H9 (cell line): ENCODE measurements around the gene RPGRIP1L. TPM values are rescaled to one million over a fixed set of nuclear protein-coding genes. Genes with fewer than 3 reads are reported as not detected.

Source experiments
- DNase-seq: peaks from one replicate; pipeline ENCODE4 v3.0.0-alpha.2; 2017
- H2AFZ ChIP-seq: one replicate; pipeline ENCODE4 v1.6.1; 2013; ENCODE audit warnings: mild to moderate bottlenecking, low read length, control low read depth, moderate library complexity
- H2AK5ac ChIP-seq: 2 replicates; pipeline ENCODE4 v1.6.1; 2013; ENCODE audit warnings: low read length, control low read depth, mixed read lengths; ENCODE audit not compliant: insufficient read length
- H2BK120ac ChIP-seq: one replicate; pipeline ENCODE4 v1.6.1; 2013; ENCODE audit warnings: low read depth, mild to moderate bottlenecking, low read length, control low read depth, inconsistent platforms; ENCODE audit not compliant: poor library complexity, severe bottlenecking
- H2BK12ac ChIP-seq: 2 replicates; pipeline ENCODE4 v1.6.1; 2013; ENCODE audit warnings: low read length, control low read depth, mixed read lengths, low read depth; ENCODE audit not compliant: insufficient read length
- H2BK15ac ChIP-seq: 2 replicates; pipeline ENCODE4 v1.6.1; 2013; ENCODE audit warnings: low read depth, low read length, control low read depth
- H2BK20ac ChIP-seq: one replicate; pipeline ENCODE4 v1.6.1; 2013; ENCODE audit warnings: low read depth, mild to moderate bottlenecking, low read length, control low read depth, inconsistent platforms; ENCODE audit not compliant: poor library complexity, severe bottlenecking
- H2BK5ac ChIP-seq: 2 replicates; pipeline ENCODE4 v1.6.1; 2013; ENCODE audit warnings: low read length, control low read depth, mixed read lengths; ENCODE audit not compliant: insufficient read length
- H3K14ac ChIP-seq: 2 replicates; pipeline ENCODE4 v1.6.1; 2013; ENCODE audit warnings: low read length, control low read depth; ENCODE audit not compliant: insufficient read depth
- H3K18ac ChIP-seq: 2 replicates; pipeline ENCODE4 v1.6.1; 2013; ENCODE audit warnings: low read depth, mild to moderate bottlenecking, mixed read lengths, low read length, control low read depth; ENCODE audit not compliant: insufficient read length
- H3K23ac ChIP-seq: 2 replicates; pipeline ENCODE4 v1.6.1; 2013; ENCODE audit warnings: low read length, control low read depth, mixed read lengths, low read depth; ENCODE audit not compliant: insufficient read length
- H3K23me2 ChIP-seq: 2 replicates; pipeline ENCODE4 v1.6.1; 2013; ENCODE audit warnings: low read depth, mild to moderate bottlenecking, mixed read lengths, low read length, control low read depth; ENCODE audit not compliant: insufficient read length, poor library complexity, severe bottlenecking
- H3K27ac ChIP-seq: 2 replicates; pipeline ENCODE4 v1.5.1; 2013; ENCODE audit warnings: low read length, control low read depth, mixed read lengths, low read depth; ENCODE audit not compliant: insufficient read length
- H3K27me3 ChIP-seq: 2 replicates; pipeline ENCODE4 v1.6.1; 2013; ENCODE audit warnings: low read length, control low read depth, inconsistent platforms; ENCODE audit not compliant: insufficient read depth
- H3K4ac ChIP-seq: 2 replicates; pipeline ENCODE4 v1.6.1; 2013; ENCODE audit warnings: low read depth, mild to moderate bottlenecking, control low read depth, inconsistent platforms, low read length, moderate library complexity
- H3K4me1 ChIP-seq: 2 replicates; pipeline ENCODE4 v1.6.1; 2013; ENCODE audit warnings: low read length, control low read depth, inconsistent platforms; ENCODE audit not compliant: insufficient read depth
- H3K4me2 ChIP-seq: 2 replicates; pipeline ENCODE4 v1.6.1; 2013; ENCODE audit warnings: low read length, control low read depth, mixed read lengths; ENCODE audit not compliant: insufficient read length, insufficient read depth
- H3K56ac ChIP-seq: 2 replicates; pipeline ENCODE4 v1.6.1; 2013; ENCODE audit warnings: low read depth, mild to moderate bottlenecking, mixed read lengths, low read length, control low read depth; ENCODE audit not compliant: insufficient read length
- H3K79me1 ChIP-seq: 2 replicates; pipeline ENCODE4 v1.6.1; 2013; ENCODE audit warnings: low read depth, mild to moderate bottlenecking, moderate library complexity, low read length, control low read depth, inconsistent platforms; ENCODE audit not compliant: insufficient read depth, poor library complexity, severe bottlenecking
- H3K79me2 ChIP-seq: 2 replicates; pipeline ENCODE4 v1.6.1; 2013; ENCODE audit warnings: low read length, control low read depth, inconsistent platforms; ENCODE audit not compliant: insufficient read depth
- H3K9ac ChIP-seq: 2 replicates; pipeline ENCODE4 v1.6.1; 2013; ENCODE audit warnings: low read length, control low read depth, mixed read lengths; ENCODE audit not compliant: insufficient read length; ENCODE audit errors: extremely low read depth
- H3K9me3 ChIP-seq: one replicate; pipeline ENCODE4 v1.6.1; 2013; ENCODE audit warnings: low read depth, low read length, inconsistent platforms; ENCODE audit not compliant: control insufficient read depth
- H3T11ph ChIP-seq: one replicate; pipeline ENCODE4 v1.6.1; 2013; ENCODE audit warnings: mild to moderate bottlenecking, low read length, control low read depth, inconsistent platforms
- H4K20me1 ChIP-seq: one replicate; pipeline ENCODE4 v1.6.1; 2013; ENCODE audit not compliant: control insufficient read depth, insufficient read length, insufficient read depth
- H4K5ac ChIP-seq: 2 replicates; pipeline ENCODE4 v1.6.1; 2013; ENCODE audit warnings: low read depth, mild to moderate bottlenecking, mixed read lengths, low read length, control low read depth; ENCODE audit not compliant: insufficient read length
- H4K8ac ChIP-seq: replicated peaks from 2 replicates; pipeline ENCODE4 v1.6.1; 2013; ENCODE audit warnings: low read length, control low read depth, mixed read lengths, low read depth; ENCODE audit not compliant: insufficient read length
- H4K91ac ChIP-seq: 2 replicates; pipeline ENCODE4 v1.6.1; 2013; ENCODE audit warnings: low read depth, mild to moderate bottlenecking, moderate library complexity, mixed read lengths, low read length, control low read depth; ENCODE audit not compliant: insufficient read length
- H3K27ac Mint-ChIP-seq, 3 experiments: 2 replicates in 2 of 3; 3 replicates in 1 of 3; pipeline ENCODE4 v1.8.0; 2020 to 2021; ENCODE audit warnings: mixed read lengths in 3 of 3, mild to moderate bottlenecking in 1 of 3, moderate library complexity in 1 of 3
- H3K27me3 Mint-ChIP-seq: 2 replicates; pipeline ENCODE4 v1.8.0; 2021; ENCODE audit warnings: low read depth, mild to moderate bottlenecking, moderate library complexity, mixed read lengths
- H3K36me3 Mint-ChIP-seq, 3 experiments: 2 replicates in 2 of 3; 3 replicates in 1 of 3; pipeline ENCODE4 v1.8.0; 2020 to 2021; ENCODE audit warnings: low read depth in 3 of 3, mixed read lengths in 3 of 3; ENCODE audit not compliant: insufficient read depth in 1 of 3
- H3K4me1 Mint-ChIP-seq, 2 experiments: 2 replicates each; pipeline ENCODE4 v1.8.0; 2020; ENCODE audit warnings: mixed read lengths in 2 of 2
- H3K4me3 Mint-ChIP-seq, 2 experiments: 2 replicates in 1 of 2; 3 replicates in 1 of 2; pipeline ENCODE4 v1.8.0; 2020 to 2021; ENCODE audit warnings: mild to moderate bottlenecking in 2 of 2, mixed read lengths in 2 of 2, moderate library complexity in 1 of 2
- H3K9me3 Mint-ChIP-seq, 2 experiments: 2 replicates in 1 of 2; 3 replicates in 1 of 2; pipeline ENCODE4 v1.8.0; 2020; ENCODE audit warnings: mild to moderate bottlenecking in 2 of 2, mixed read lengths in 2 of 2, moderate library complexity in 1 of 2
- CTCF ChIP-seq: fragments of 200-600 bp; sonication (generic); conservative IDR thresholded peaks from 3 replicates; pipeline ENCODE4 v1.8.0; 2021; ENCODE audit warnings: antibody characterized with exemption, mild to moderate bottlenecking
- WGBS: extraction: QIAGEN DNeasy Blood & Tissue Kit; methylation state at CpG from one replicate; pipeline ENCODE4 v1.1.7; 2013; ENCODE audit warnings: missing lambda C conversion rate, low lambda C conversion rate, mixed read lengths; ENCODE audit not compliant: insufficient read length; ENCODE audit errors: extremely low coverage; 5-methylcytosine and 5-hydroxymethylcytosine counted together
- total RNA-seq: library from RNA; stranded (reverse); gene quantifications from 2 replicates; pipeline ENCODE4 v1.2.1, GENCODE V29; 2021

Gene RPGRIP1L
- total RNA-seq, 1 experiment from 2014 or later: 11.7 TPM

DNA sequence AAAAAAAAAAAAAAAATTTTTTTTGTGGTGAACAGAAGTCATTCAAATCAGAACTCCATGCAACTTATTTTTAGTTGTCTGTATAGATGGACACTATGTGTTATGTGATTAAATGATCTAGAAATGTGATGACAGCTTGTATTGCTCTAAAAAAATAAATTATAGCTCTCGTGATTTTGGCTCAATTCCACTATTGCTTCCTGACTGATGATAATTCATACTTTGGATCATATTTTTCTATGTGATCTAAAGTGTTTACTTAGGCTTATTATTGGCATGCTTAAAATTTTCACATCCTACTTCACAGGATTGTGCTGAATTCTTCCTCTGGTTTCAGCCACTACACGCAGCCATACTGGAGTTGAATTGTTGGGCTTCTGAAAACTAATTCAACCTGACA, 76.8 kb downstream of the RPGRIP1L start:
- Histone ChIP-seq H3K14ac (no peak overlapping the region), H3K79me1 (no peaks in the 10 kb centered on the region), H4K5ac (no peak overlapping the region), H2BK20ac (no peak overlapping the region), H3K4ac (no peak overlapping the region), H3K9me3 (no peaks in the 10 kb centered on the region), H3K23ac (no peak overlapping the region), H4K20me1 (no peaks in the 10 kb centered on the region), H2BK5ac (no peak overlapping the region), H2BK12ac (no peak overlapping the region), H3K79me2 (no peaks in the 10 kb centered on the region), H3K4me1 (no peaks in the 10 kb centered on the region), H3K27ac (no peak overlapping the region), H2BK15ac (no peak overlapping the region), H3T11ph (no peak overlapping the region), H2AFZ (no peak overlapping the region), H4K8ac (no peak overlapping the region), H3K27me3 (no peaks in the 10 kb centered on the region), H2BK120ac (no peak overlapping the region), H3K18ac (no peak overlapping the region), H3K9ac (no peak overlapping the region), H4K91ac (no peak overlapping the region), H3K23me2 (no peaks in the 10 kb centered on the region), H2AK5ac (no peak overlapping the region), H3K4me2 (no peak overlapping the region), H3K56ac (no peak overlapping the region)
- no peak for DNase-seq
- Mint-ChIP-seq H3K27ac (no peak overlapping the region), H3K4me1 (peaks cover 3 to 7% of the 10 kb centered on the region in 2 experiments; a peak in 2 of 4 replicates), H3K9me3 (peaks cover 4 to 5% of the 10 kb centered on the region in 2 experiments; a peak in 3 of 5 replicates), H3K36me3 (peaks cover 2 to 11% (median 4%) of the 10 kb centered on the region in 3 experiments; a peak in 4 of 7 replicates), H3K27me3 (no peaks in the 10 kb centered on the region), H3K4me3 (no peak overlapping the region)
- TF ChIP-seq CTCF: no peak
- WGBS: no CpG with 5 or more reads among the region's 2 CpGs
